GM10266 (cell line): ENCODE measurements around the gene PTPRD.

Experiments used
- DNase-seq: peaks from one replicate; pipeline ENCODE4 v3.0.0; 2012; ENCODE audit errors: extremely low spot score
- CTCF ChIP-seq: IDR thresholded peaks from 2 replicates; pipeline ENCODE4 v1.5.1; 2012; ENCODE audit warnings: mild to moderate bottlenecking, low read depth; ENCODE audit not compliant: control insufficient read depth, insufficient read depth; ENCODE audit errors: missing control alignments

PTPRD gene

GRCh38 chr9:9392755-9393154 is 1220.0 kb downstream of the PTPRD start:
- TF ChIP-seq CTCF = no peak
- DNase-seq = no peak

- no peak for TF ChIP-seq CTCF
- DNase-seq = no peak
Observed at GRCh38 chr9:9389904-9390303, 1222.9 kb downstream of the PTPRD start.

- TF ChIP-seq CTCF = no peak
- no peak for DNase-seq
Observed at GRCh38 chr9:9387511-9388115, 1225.2 kb downstream of the PTPRD start.

GRCh38 chr9:9362332-9362731 is 1250.5 kb downstream of the PTPRD start:
- no peak for DNase-seq
- TF ChIP-seq CTCF = no peak

- peak; percentile 40 for TF ChIP-seq CTCF
- DNase-seq = no peak
Observed at GRCh38 chr9:9352877-9353481, 1259.8 kb downstream of the PTPRD start.

- DNase-seq = no peak
- no peak for TF ChIP-seq CTCF
Observed at GRCh38 chr9:9341203-9341602, 1271.6 kb downstream of the PTPRD start.

- peak; percentile 0 for TF ChIP-seq CTCF
- DNase-seq = no peak
Observed at GRCh38 chr9:9337129-9337528, 1275.7 kb downstream of the PTPRD start.
